H1 (cell line): Measurements from ENCODE around the gene GPRIN1.

ENCODE experiments used
- CHD1 ChIP-seq: IDR thresholded peaks from 2 replicates; pipeline ENCODE4 v1.6.1; 2012; ENCODE audit warnings: low read depth, low read length, improper control_type of control experiment
- CREB1 ChIP-seq: IDR thresholded peaks from 2 replicates; pipeline ENCODE4 v1.6.1; 2012; ENCODE audit warnings: inconsistent platforms
- EZH2 ChIP-seq: fragments of 200-600 bp; sonication (generic); IDR thresholded peaks from 2 replicates; pipeline ENCODE4 v1.7.1; 2012; ENCODE audit warnings: low read depth, mild to moderate bottlenecking, moderate library complexity, low read length, inconsistent platforms; ENCODE audit not compliant: severe bottlenecking
- GABPA ChIP-seq: IDR thresholded peaks from 2 replicates; pipeline ENCODE4 v1.6.1; 2011; ENCODE audit warnings: mild to moderate bottlenecking, low read length, moderate library complexity, borderline replicate concordance; ENCODE audit not compliant: insufficient read depth
- POLR2A ChIP-seq, 2 experiments: IDR thresholded peaks; 1 replicate in 1 of 2; 2 replicates in 1 of 2; pipeline ENCODE4 v1.6.1; 2011; ENCODE audit warnings: low read depth in 2 of 2, low read length in 2 of 2, mild to moderate bottlenecking in 2 of 2; ENCODE audit errors: control extremely low read depth in 1 of 2
- RBBP5 ChIP-seq: IDR thresholded peaks from 2 replicates; pipeline ENCODE4 v1.7.1; 2012; ENCODE audit warnings: low read depth, mild to moderate bottlenecking, inconsistent platforms, low read length, moderate library complexity, borderline replicate concordance
- RNF2 ChIP-seq: fragments of 200-900, 300-1000 bp; sonication (generic); IDR thresholded peaks from 2 replicates; pipeline ENCODE4 v1.7.1; 2016; ENCODE audit warnings: borderline replicate concordance, low read depth, mild to moderate bottlenecking, antibody characterized with exemption, low read length; ENCODE audit not compliant: poor library complexity, severe bottlenecking; ENCODE audit errors: missing control alignments
- TAF1 ChIP-seq: IDR thresholded peaks from 2 replicates; pipeline ENCODE4 v1.6.1; 2011; ENCODE audit warnings: mild to moderate bottlenecking, low read depth, low read length
- TEAD4 ChIP-seq: IDR thresholded peaks from 2 replicates; pipeline ENCODE4 v1.6.1; 2012; ENCODE audit warnings: low read depth, low read length, inconsistent platforms, mixed read lengths
- YY1 ChIP-seq: IDR thresholded peaks from 2 replicates; pipeline ENCODE4 v1.6.1; 2011; ENCODE audit warnings: low read depth, mild to moderate bottlenecking, low read length
- ZNF274 ChIP-seq: IDR thresholded peaks from 2 replicates; pipeline ENCODE4 v1.7.0; 2012; ENCODE audit warnings: low read length, borderline replicate concordance; ENCODE audit errors: extremely low read depth
- TF ChIP-seq, protein P1 (sequence below), 3 experiments: IDR thresholded peaks; 1 replicate in 2 of 3; 2 replicates in 1 of 3; pipeline versions ENCODE4 v1.5.1 to v1.6.1; 2011; ENCODE audit warnings: low read length in 3 of 3, mild to moderate bottlenecking in 3 of 3, inconsistent platforms in 2 of 3, low read depth in 1 of 3, moderate library complexity in 1 of 3; ENCODE audit not compliant: insufficient read depth in 1 of 3; ENCODE audit errors: control extremely low read depth in 1 of 3

DNA sequence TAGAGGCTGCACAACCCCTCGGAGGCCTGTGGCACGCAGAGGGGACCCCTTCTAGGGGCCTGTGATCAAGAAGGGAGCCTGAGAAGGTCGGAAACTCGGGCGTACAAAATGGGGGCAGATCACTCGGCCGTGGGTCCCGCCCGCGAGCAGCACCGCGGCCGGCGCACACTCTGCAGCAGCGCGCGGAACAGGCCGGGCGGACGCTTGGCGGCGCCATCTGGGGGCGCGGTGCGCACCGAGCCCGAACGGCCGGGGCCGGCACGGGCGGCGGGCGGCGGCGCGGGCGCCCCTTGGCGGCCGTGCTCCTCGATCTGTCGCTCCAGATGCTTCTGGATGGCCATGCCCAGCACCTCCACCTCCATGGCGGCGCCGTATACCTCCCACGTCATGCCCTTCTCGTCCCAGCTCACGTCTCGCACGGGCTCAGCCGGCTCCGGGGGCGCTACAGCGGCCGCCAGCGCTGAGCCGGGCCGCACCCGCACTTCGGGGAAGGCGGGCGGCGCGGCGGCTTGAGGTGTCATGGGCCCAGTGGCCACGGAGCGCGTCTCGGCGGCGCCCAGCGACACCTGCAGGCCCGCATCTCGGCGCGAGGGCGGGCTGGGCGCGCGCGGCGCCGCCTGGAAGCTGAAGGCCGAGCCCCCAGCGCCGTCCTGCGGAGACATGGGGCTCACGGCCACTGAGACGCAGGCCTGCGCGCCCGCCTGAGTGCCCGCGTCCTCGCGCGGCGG lies 13.1 kb downstream of the GPRIN1 start:
- TF ChIP-seq RNF2 (no peak), ZNF274 (no peak), YY1 (peak; percentile 66), EZH2 (no peak), CHD1 (no peak), GABPA (peak; percentile 72), POLR2A (IDR thresholded peaks at IDR 0.05; ENCODE audit: control extremely low read depth in 1 of 2, low read depth in 2 of 2, low read length in 2 of 2) (no peak), TAF1 (peak; percentile 14; the same call in 1 of the 2 replicates), TEAD4 (no peak), RBBP5 (no peak), CREB1 (no peak; the same call in 1 of the 2 replicates)
- TF ChIP-seq, protein P1, sequence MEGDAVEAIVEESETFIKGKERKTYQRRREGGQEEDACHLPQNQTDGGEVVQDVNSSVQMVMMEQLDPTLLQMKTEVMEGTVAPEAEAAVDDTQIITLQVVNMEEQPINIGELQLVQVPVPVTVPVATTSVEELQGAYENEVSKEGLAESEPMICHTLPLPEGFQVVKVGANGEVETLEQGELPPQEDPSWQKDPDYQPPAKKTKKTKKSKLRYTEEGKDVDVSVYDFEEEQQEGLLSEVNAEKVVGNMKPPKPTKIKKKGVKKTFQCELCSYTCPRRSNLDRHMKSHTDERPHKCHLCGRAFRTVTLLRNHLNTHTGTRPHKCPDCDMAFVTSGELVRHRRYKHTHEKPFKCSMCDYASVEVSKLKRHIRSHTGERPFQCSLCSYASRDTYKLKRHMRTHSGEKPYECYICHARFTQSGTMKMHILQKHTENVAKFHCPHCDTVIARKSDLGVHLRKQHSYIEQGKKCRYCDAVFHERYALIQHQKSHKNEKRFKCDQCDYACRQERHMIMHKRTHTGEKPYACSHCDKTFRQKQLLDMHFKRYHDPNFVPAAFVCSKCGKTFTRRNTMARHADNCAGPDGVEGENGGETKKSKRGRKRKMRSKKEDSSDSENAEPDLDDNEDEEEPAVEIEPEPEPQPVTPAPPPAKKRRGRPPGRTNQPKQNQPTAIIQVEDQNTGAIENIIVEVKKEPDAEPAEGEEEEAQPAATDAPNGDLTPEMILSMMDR (IDR thresholded peaks at IDR 0.05; ENCODE audit: control extremely low read depth in 1 of 3, insufficient read depth in 1 of 3, low read depth in 1 of 3, low read length in 3 of 3): peak in 2 of 3 experiments; percentile 54 to 75; a peak in 3 of 4 replicates
